Astrocyte (in vitro differentiated cells and primary cell): ENCODE measurements around the gene NTM.

Experiments
- CTCF ChIP-seq: IDR thresholded peaks from 2 replicates; pipeline ENCODE4 v1.5.1; 2011; ENCODE audit warnings: low read depth, mild to moderate bottlenecking, inconsistent platforms, low read length, moderate library complexity; ENCODE audit not compliant: insufficient read depth
- EZH2 ChIP-seq: IDR thresholded peaks from 2 replicates; pipeline ENCODE4 v1.6.1; 2012; ENCODE audit warnings: mild to moderate bottlenecking, low read length, inconsistent platforms; ENCODE audit not compliant: insufficient read depth

- TF ChIP-seq CTCF (no peak), EZH2 (no peak)
Measured at GRCh38 chr11:132258875-132259274, 888.5 kb downstream of the NTM start.
